NT2/D1 (cell line): ENCODE measurements around the gene XG.

Source experiments
- SUZ12 ChIP-seq: IDR thresholded peaks from 2 replicates; pipeline ENCODE4 v1.6.1; 2011; ENCODE audit not compliant: insufficient read length, insufficient read depth; ENCODE audit errors: extremely low read depth
- YY1 ChIP-seq: IDR thresholded peaks from 2 replicates; pipeline ENCODE4 v1.6.1; 2011; ENCODE audit not compliant: insufficient read length, insufficient read depth
- ZNF274 ChIP-seq: IDR thresholded peaks from 2 replicates; pipeline ENCODE4 v1.6.1; 2011; ENCODE audit warnings: mild to moderate bottlenecking, low read depth, low read length

DNA sequence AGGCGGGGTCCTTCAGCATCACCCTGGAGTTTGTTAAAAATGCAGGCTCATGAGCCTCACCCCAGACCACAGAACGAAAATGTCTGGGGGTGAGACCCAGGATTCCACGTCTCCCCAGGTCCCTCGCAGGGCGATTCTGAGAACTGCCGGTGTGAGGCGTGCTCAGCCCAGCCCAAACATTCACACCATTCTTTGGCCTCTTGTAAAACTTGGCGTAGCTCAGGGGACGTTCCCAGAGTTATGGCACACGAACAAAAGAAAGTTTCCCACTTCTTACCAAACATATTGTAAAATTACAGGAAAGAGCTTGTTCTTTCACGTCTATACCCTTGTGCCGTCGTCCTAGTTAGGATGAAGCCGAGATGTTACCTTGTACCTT lies 47.9 kb upstream of the XG start:
- TF ChIP-seq SUZ12: no peak
- no peak for TF ChIP-seq YY1
- TF ChIP-seq ZNF274: no peak
